HG03565 (cell line): ENCODE results near the gene SCAMP4.
"Not testable (repeated sequence)": the region's sequence is repeated elsewhere in the genome, so short reads cannot be mapped to it uniquely, and the experiment has no call there.

Source experiments
- ATAC-seq: cut with Tn5 transposase; IDR thresholded peaks from one replicate; pipeline ENCODE4 v1.9.1; 2021; ENCODE audit warnings: mild to moderate bottlenecking, moderate library complexity; ENCODE audit not compliant: unreplicated experiment

The SCAMP4 gene

DNA sequence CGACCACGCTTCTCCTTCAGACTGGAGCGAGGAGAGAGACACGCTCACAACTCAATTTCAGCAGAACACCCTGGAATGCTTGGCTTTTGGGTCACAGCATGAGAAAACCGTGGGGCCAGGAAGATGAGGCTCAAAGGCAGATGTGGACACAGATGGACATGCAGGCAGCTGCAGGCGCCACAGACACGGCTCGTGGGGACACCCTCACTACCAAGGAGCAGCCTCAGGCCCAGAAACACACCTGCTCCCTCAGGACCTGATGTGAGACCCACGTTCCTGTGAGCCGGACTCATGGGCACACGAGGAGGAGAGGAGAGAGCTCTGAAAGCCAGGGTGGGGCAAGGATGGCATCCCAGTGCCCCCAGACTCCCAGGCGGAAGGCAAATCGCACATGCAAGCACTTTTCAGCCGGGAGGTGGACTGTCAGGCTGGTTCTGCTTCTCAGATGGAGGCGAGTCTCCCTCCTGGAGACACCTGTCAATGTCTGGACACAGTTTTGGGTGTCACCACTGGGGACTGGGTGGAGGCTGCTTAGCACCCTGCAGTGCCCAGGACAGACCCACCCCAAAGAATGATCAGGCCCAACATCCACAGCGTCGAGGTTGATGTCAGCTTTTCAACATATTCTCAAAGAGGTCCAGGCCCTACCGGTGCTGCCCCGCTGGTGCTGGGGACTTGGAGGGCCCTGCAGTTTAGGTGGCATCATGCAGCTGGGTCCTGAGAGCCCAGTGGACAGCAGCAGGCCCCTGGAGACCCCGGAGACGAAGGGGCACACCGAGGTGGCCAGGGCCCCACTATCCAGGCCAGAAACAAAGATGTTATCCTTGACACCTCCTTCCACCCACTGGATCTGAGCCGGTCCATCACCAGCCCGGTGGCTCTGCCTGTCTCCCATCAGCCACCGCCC, 22.2 kb upstream of the SCAMP4 start:
- no peak for ATAC-seq

DNA sequence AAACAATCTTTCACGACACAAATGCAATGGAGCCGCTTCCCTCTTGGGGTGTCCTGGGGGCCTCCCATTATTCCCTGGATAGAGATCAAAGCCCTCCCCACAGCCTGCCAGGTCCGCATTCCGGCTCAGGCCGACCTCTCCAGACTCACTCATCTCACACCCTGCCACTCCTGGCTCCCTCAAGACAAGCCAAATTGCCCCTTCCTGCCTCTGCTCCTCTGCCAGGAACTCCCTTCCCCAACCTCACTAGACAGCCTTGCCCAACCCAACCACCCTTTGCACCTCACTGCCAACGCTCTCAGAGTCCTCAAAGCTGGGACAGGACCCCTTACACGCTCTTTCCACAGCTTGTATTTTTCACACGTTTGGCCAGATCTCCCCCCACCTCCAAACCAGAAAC, 21.4 kb upstream of the SCAMP4 start:
- ATAC-seq = no peak

- no peak for ATAC-seq
These were observed 20.9 kb upstream of the SCAMP4 start for GRCh38 chr19:1884291-1884718.

- ATAC-seq = peak; percentile 11
These were observed 20.4 kb upstream of the SCAMP4 start for GRCh38 chr19:1884719-1885334.

DNA sequence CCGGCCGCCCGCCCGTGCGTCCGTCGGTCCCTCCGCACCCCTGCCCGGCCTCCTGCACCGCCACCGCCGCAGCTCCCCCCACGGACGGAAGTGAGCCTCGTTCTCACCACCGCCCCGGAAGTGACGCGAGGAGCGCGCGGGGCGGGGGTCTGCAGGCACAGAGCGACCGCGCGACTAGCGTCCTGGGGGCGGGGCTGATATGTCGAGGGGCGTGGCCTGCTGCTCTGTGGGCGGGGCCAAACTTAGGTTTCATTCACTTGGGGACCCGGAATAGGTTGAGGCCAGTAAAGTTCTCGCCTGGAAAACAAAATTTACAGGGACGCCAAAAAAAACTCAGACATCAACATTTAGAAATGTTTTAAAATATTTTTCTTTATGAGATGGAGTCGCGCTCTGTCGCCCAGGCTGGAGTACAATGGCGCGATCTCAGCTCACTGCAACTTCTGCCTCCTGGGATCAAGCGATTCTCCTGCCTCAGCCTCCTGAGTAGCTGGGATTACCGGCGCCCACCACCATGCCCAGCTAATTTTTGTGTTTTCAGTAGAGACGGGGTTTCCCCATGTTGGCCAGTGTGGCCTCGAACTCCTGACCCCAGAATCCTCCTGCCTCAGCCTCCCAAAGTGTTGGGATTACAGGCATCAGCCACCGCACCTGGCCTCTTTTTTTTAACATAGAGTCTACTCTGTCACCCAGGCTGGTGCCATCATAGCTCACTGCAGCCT, 19.6 kb upstream of the SCAMP4 start, which contains the start of gene ABHD17A:
Gene ABHD17A, minus strand, starts transcription at position 99 of the 722 bp plus-strand sequence. CDS start 3,930 bp downstream, outside the sequence.
- ATAC-seq = peak; percentile 68

- not testable (repeated sequence) for ATAC-seq
These were observed 18.8 kb upstream of the SCAMP4 start for GRCh38 chr19:1886360-1886759.

DNA sequence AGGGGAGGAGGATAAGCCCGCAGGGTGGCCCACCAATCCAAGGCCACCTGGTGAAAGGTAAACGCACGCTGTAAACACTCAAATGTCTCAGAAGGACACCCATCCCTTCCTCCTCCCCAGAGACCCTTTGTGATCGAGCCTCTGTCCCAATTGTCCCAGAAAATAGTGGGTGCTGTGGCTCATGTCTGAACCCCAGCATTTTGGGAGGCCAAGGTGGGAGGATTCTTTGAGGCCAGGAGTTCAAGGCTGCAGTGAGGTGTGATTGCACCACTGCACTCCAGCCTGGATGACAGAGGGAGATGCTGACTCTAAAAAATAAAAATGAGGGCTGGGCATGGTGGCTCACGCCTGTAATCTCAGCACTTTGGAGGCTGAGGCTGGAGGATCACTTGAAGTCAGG, 16.8 kb upstream of the SCAMP4 start:
- ATAC-seq = no peak

DNA sequence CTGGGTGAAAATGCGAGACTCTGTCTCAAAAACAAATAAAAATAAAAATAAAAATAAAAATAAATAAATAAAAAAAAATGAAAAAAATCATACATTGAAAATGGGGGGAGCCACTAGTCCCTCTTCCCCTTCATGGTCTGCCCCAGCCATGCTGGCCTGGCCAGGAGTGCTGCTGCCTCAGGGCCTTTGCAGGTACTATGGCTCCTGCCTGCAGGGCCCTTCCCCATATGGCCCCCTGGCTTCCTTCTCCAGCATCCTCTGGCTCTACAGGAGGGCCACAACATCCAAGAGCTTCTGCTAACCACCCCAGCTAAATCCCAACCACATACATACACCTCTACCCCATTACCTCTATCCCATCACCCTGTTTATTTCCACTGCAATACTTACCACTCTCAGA, 15.3 kb upstream of the SCAMP4 start:
- no peak for ATAC-seq

- ATAC-seq = no peak
These were observed 11.4 kb upstream of the SCAMP4 start for GRCh38 chr19:1893791-1894190.

DNA sequence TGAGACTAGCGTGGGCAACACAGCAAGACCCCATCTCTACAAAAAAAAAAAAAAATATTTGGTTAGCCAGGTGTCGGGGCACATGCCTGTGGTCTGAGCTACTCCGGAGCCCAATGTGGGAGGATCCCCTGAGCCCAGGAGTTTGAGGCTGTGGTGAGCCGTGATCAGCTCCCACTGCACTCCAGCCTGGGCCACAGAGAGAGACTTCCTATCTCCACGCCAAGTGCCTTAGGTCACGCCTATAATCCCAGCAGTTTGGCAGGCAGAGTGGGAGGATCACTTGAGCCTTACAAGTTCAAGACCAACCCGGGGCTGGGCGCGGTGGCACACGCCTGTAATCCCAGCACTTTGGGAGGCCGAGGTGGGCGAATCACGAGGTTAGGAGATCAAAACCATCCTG, 8.7 kb upstream of the SCAMP4 start:
- ATAC-seq = no peak

DNA sequence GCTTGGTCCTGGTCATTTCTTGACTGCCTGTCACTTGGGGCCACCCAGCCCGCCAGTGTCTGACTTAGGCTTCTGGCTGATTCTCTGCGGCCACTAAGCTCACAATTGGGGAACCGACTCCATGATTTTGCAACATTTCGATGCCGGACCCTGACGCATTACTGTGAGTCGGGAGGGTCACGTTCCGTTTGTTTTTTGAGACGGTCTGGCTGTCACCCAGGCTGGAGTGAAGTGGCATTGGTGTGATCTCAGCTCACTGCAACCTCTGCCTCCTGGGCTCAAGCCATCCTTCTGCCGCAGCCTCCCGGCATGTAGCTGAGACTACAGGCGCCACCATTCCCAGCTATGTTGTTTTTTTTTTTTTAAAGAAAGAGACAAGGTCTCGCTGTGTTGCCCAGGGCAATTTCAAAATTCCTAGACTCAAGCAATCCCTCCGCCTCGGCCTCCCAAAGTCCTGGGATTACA, 3.2 kb upstream of the SCAMP4 start:
- ATAC-seq = no peak

DNA sequence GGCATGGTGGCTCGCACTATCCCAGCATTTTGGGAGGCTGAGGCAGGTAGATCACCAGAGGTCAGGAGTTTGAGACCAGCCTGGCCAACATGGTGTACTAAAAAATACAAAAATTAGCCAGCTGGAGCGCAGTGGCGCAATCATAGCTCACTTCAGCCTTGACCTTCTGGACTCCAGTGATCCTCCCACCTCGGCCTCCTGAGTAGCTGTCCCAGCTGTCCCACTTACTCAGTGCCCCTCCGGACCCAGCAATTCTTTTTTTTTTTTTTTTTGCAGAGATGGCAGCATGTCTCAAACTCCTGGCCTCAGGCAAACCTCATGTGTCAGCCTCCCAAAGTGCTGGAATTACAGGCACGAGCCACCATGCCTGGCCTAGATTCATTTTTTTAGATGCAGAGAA, 2.3 kb upstream of the SCAMP4 start:
- ATAC-seq = no peak

DNA sequence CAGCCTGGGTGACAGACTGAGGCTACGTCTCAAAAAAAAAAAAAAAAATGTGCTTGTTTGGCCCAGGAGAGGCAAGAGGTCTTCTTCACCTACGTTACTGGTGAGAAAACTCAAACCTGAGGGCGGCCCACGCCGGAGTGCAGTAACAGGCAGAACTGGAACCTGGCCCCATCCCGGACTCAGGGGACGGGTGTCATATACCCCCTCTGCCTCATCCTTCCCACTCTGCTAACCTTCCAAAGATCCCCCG, 414 bp upstream of the SCAMP4 start:
- ATAC-seq = no peak

GRCh38 chr19:1905863-1906375, 720 bp downstream of the SCAMP4 start:
- no peak for ATAC-seq

DNA sequence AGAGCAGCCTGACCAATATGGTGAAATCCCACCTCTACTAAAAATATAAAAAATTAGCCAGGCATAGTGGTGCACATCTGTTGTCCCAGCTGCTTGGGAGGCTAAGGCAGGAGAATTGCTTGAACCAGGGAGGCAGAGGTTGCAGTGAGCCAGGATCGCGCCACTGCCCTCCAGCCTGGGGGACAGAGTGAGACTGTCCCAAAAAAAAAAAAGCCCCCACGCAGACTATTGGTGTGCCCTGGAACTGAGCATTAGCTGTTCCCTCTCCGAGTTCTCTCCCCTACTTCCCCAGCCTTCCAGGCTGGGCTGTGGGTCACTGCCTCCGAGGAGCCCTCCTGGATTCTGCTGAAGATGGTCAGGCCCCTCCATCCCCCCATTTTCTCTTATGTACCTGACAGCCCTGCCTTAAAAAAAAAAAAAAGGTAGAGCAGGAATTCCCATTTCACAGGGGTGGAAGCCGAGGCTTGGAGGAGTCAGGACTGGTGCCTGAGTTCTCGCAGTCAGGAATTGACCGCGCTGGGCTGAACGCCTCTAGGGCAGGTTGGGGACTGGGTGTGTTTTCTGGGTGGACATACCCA, 1.9 kb downstream of the SCAMP4 start:
- no peak for ATAC-seq

DNA sequence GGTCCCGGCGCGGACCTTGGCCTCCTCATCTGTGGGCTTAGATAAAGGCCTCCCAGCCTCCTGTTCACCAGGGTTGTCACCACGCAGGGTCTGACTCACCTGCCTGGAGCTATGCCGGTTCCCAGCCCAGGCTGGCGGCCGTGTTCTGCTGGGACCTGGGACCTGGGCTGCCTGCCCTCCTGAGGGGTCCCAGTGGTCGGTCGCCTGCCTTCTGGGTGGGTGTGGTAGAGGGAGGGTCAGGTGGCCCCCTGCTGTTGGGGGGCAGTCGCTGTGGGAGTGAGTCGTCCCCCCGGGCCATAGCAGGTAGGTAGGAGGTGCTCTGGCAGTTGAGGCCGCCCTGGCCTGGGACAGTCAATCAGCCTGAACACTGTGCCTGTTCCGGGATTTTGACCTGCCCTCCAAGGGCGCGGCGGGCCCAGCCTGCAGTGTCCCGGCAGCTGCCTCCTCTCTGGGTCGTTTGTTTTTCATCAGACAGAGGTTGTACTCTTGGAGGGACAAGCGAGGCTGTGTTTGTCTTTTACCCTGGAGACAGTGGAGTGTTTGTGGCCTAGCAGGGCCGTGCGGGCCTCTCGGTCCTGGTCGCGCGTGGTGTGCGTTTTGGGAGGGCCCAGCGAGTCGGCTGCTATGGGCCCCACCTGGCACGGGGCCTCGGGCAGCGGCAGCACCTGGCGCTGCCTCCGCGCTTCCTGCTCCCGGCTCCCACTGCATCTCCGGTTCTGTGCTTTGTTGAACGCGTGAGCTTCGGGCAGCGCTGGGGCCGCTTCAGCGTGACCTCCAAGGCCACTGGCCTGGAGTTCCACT, 2.6 kb downstream of the SCAMP4 start:
- ATAC-seq = no peak

GRCh38 chr19:1908364-1908678, 3.1 kb downstream of the SCAMP4 start:
- no peak for ATAC-seq

- no peak for ATAC-seq
These were observed 4.5 kb downstream of the SCAMP4 start for GRCh38 chr19:1909761-1910080.

DNA sequence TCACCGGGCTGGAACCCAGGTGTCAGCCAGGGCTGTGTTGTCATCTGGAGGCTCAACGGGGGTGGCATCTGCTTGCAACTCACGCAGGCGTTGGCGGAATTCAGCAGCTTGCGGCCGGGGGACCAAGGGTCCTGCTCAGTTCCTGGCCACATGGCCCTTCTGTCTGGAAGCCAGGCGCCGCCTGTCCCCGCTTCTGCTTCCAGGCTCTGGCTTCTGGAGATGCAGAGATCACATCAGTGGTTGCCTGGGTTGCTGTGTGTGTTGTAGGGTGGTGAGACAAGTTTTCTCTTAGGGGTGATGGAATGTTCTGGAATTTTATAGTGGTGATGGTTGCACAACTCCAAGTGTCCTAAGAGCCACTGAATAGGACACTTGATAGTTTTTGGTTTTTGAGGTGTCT, 5.0 kb downstream of the SCAMP4 start:
- no peak for ATAC-seq

- no peak for ATAC-seq
These were observed 5.9 kb downstream of the SCAMP4 start for GRCh38 chr19:1911098-1911497.

- ATAC-seq = no peak
These were observed 6.8 kb downstream of the SCAMP4 start for GRCh38 chr19:1911995-1912394.
